OCI-LY3 (cell line): ENCODE measurements around the gene SRP14.

ENCODE experiments used
- H2AFZ ChIP-seq: fragments of 200-600, 300-600 bp; shearing (Covaris generic); 2 replicates; pipeline ENCODE4 v1.6.0; 2014; ENCODE audit warnings: antibody characterized with exemption, low read depth, low read length
- H3K27ac ChIP-seq: fragments of 200-600, 300-600 bp; sonication (generic); 2 replicates; pipeline ENCODE4 v1.5.1; 2014; ENCODE audit warnings: mild to moderate bottlenecking, low read length, moderate library complexity, mixed read lengths
- H3K27me3 ChIP-seq: fragments of 200-600, 300-600 bp; sonication (generic); 2 replicates; pipeline ENCODE4 v1.6.1; 2014; ENCODE audit warnings: low read depth, low read length, mixed read lengths
- H3K36me3 ChIP-seq: fragments of 200-600, 300-600 bp; sonication (generic); replicated peaks from 2 replicates; pipeline ENCODE3; 2014; ENCODE audit warnings: low read depth, low read length, mixed read lengths
- H3K4me1 ChIP-seq: fragments of 300-600, 200-600 bp; sonication (generic); 2 replicates; pipeline ENCODE4 v1.6.1; 2014; ENCODE audit warnings: low read length, mixed read lengths
- H3K4me2 ChIP-seq: fragments of 200-600, 300-600 bp; sonication (generic); 2 replicates; pipeline ENCODE4 v1.6.1; 2014; ENCODE audit warnings: low read length, mixed read lengths
- H3K4me3 ChIP-seq: fragments of 300-600, 200-600 bp; sonication (generic); 2 replicates; pipeline ENCODE4 v1.5.1; 2014; ENCODE audit warnings: antibody characterized with exemption, mild to moderate bottlenecking, low read length, moderate library complexity
- H3K79me2 ChIP-seq: fragments of 300-600, 200-600 bp; shearing (Covaris generic); 2 replicates; pipeline ENCODE4 v1.6.1; 2014; ENCODE audit warnings: mild to moderate bottlenecking, low read length, mixed read lengths
- H3K9ac ChIP-seq: fragments of 300-600, 200-600 bp; shearing (Covaris generic); 2 replicates; pipeline ENCODE4 v1.6.0; 2014; ENCODE audit warnings: mild to moderate bottlenecking, low read length, moderate library complexity
- H3K9me3 ChIP-seq: fragments of 200-600, 300-600 bp; shearing (Covaris generic); 2 replicates; pipeline ENCODE4 v1.6.1; 2014; ENCODE audit warnings: low read length, mixed read lengths; ENCODE audit not compliant: insufficient read depth
- H4K20me1 ChIP-seq: fragments of 200-600, 300-600 bp; sonication (generic); 2 replicates; pipeline ENCODE4 v1.6.1; 2016; ENCODE audit warnings: low read length, mixed read lengths; ENCODE audit not compliant: insufficient read depth
- EZH2phosphoT487 ChIP-seq: fragments of 200-600 bp; shearing (Covaris generic); IDR thresholded peaks from 2 replicates; pipeline ENCODE4 v1.6.1; 2018; ENCODE audit warnings: antibody characterized with exemption, mixed run types, low read depth
- TF ChIP-seq, protein P1 (sequence below): fragments of 200-600, 300-600 bp; sonication (generic); IDR thresholded peaks from 2 replicates; pipeline ENCODE4 v1.5.1; 2014; ENCODE audit warnings: antibody characterized with exemption, low read length, low read depth

Gene SRP14

DNA sequence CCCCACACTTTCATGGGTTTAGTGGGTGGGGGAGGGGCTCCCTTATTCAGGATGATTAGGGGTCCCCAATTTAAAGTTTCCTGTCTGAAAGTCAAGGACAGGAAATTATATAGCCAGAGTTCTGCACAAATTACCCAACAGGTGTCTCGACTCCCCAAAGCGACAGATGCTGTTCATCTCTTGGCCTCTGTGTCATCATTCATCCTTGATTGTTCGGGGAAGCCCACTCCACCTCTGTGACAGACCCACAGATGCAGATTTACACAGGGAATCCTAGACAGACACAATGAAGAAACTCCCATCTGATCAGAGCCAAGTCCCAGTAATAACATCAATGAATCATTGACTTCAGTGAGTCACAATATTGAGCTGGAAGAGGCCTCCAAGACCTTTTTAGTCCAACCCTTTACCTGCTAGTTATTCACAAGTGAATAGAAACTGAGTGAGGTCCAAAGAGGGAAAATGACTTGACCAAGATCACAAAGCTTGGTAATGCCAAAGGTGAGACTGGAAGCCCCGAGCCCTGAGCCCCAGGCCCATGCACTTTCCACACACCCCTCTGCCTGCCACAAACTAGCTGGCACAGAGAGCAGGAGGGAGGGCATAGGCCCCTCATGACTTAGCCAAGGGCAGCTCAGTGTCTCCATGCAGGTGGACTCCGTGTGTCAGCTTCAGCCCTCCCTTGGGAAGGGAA is 7.9 kb upstream of the SRP14 start:
- Histone ChIP-seq H3K4me3 (peak overlapping the region; percentile 25; the same call in 1 of the 2 replicates), H3K27ac (peak overlapping the region; percentile 98), H4K20me1 (no peaks in the 10 kb centered on the region), H2AFZ (no peak overlapping the region), H3K9me3 (no peaks in the 10 kb centered on the region), H3K36me3 (no peaks in the 10 kb centered on the region), H3K9ac (peak overlapping the region; percentile 81), H3K4me2 (peak overlapping the region; percentile 85), H3K4me1 (peaks cover 81% of the 10 kb centered on the region), H3K27me3 (no peaks in the 10 kb centered on the region), H3K79me2 (0 out of 2 replicates have a peak, but pooled peaks cover 7% of the 10 kb centered on the region)
- no peak for TF ChIP-seq EZH2phosphoT487
- TF ChIP-seq, protein P1, sequence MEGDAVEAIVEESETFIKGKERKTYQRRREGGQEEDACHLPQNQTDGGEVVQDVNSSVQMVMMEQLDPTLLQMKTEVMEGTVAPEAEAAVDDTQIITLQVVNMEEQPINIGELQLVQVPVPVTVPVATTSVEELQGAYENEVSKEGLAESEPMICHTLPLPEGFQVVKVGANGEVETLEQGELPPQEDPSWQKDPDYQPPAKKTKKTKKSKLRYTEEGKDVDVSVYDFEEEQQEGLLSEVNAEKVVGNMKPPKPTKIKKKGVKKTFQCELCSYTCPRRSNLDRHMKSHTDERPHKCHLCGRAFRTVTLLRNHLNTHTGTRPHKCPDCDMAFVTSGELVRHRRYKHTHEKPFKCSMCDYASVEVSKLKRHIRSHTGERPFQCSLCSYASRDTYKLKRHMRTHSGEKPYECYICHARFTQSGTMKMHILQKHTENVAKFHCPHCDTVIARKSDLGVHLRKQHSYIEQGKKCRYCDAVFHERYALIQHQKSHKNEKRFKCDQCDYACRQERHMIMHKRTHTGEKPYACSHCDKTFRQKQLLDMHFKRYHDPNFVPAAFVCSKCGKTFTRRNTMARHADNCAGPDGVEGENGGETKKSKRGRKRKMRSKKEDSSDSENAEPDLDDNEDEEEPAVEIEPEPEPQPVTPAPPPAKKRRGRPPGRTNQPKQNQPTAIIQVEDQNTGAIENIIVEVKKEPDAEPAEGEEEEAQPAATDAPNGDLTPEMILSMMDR: no peak

DNA sequence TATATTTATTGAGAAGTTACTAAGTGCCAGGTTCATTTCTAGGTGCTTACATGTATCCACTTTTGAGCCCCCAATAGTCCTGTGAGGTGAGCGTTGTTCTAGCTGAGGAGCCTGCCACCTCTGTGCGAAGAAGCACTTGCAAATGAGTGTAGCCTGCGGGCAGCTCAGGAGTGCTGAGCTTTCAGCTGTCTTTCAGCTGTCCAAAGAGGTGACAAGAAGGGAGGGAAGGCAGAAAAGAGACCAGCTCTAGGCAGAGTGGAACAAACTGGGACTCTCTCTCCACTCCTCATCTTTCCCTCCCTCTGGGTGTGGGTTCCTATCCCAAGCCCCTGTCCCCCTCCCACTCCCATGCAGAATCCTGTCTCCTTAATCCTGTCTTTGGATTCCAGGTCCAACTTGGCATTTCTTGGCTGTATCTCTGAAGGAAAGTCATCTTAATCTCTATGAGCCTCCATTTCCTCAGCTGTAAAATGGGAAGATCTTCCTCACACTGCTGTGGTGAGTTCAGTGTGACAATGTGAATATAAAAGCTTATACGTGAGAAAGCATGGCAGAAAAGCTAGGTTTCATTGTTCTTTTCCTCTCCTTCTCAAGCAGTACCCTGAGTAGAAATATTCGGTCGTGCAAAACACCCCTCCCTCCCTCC is 6.7 kb upstream of the SRP14 start:
- Histone ChIP-seq H3K4me1 (peaks cover 69% of the 10 kb centered on the region), H3K36me3 (no peaks in the 10 kb centered on the region), H3K9ac (peak overlapping the region; percentile 81), H3K27ac (peak overlapping the region; percentile 98), H2AFZ (0 out of 2 replicates have a peak overlapping the region, but pooled peaks have one; percentile 7), H3K4me2 (peak overlapping the region; percentile 85), H3K27me3 (no peaks in the 10 kb centered on the region), H4K20me1 (no peaks in the 10 kb centered on the region), H3K4me3 (peak overlapping the region; percentile 59), H3K79me2 (peaks cover 9% of the 10 kb centered on the region; the same call in 1 of the 2 replicates), H3K9me3 (no peaks in the 10 kb centered on the region)
- TF ChIP-seq, protein P1: no peak
- no peak for TF ChIP-seq EZH2phosphoT487

DNA sequence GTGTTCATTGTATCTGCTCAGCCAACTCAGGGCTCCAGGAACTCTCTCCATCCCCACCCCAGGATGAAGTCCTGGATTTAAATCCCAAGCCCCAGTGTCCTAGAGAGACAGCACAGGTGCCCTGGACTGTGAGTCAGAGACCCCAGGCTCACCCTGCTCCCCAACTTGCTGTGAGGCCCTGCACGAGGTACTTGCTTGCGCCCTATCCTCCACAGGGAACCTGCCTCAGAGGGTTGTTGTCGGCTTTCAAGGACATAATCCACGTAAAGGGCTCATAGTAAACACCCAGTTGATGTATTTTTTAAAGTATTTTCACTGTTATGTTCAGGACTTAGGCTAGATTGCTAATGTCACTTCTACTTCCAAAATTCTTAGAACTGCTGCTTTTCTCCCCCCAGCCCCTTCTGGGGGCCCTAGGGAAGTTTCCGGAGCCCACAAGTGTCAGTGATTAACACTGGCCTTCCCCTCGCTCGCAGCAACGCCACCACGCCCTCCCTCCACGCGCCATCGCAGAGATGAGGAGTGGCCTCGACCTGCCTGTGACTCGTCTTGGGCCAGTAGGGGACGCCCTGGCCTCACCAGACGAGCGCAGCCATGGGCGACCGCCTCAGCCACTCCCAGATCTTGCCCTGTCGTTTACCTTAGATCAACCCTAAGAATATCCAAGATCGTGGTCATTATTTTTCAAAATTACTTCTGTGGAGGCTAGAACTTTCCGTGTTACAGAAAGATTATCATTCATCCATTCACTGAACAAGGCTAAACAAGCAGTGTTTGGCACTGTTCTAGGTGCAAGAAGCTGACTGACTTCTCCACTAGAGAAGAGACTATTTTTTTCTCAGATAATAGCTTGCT is 6.0 kb upstream of the SRP14 start:
- 0 out of 2 replicates have a peak overlapping the region, but pooled peaks have one; percentile 7 for H2AFZ ChIP-seq
- no peaks in the 10 kb centered on the region for H4K20me1 ChIP-seq
- no peaks in the 10 kb centered on the region for H3K9me3 ChIP-seq
- no peaks in the 10 kb centered on the region for H3K36me3 ChIP-seq
- H3K4me2 ChIP-seq: peak overlapping the region; percentile 85
- TF ChIP-seq EZH2phosphoT487: no peak
- TF ChIP-seq, protein P1: peak; percentile 96
- H3K4me3 ChIP-seq: peak overlapping the region; percentile 63
- peak overlapping the region; percentile 81 for H3K9ac ChIP-seq
- peaks cover 68% of the 10 kb centered on the region for H3K4me1 ChIP-seq
- peaks cover 13% of the 10 kb centered on the region for H3K79me2 ChIP-seq
- peak overlapping the region; percentile 98 for H3K27ac ChIP-seq
- no peaks in the 10 kb centered on the region for H3K27me3 ChIP-seq
